Measurements from ENCODE around the gene CALD1.

Gene CALD1

GRCh38 chr7:134910968-134911367 lies 131.5 kb downstream of the CALD1 start:
- DNase-seq (ENCODE audit: low spot score), result no peak
- in situ Hi-C loops (cut with MboI; ENCODE audit: low sequenced_read_pairs, unreplicated experiment), result no loop called here
- no peak for TF ChIP-seq CTCF (IDR thresholded peaks at IDR 0.05; ENCODE audit: borderline replicate concordance, control extremely low read depth, extremely low read depth, insufficient read depth, missing control alignments)

- in situ Hi-C loops (cut with MboI; ENCODE audit: low sequenced_read_pairs, unreplicated experiment), result no loop called here
- no peak for TF ChIP-seq CTCF (IDR thresholded peaks at IDR 0.05; ENCODE audit: borderline replicate concordance, control extremely low read depth, extremely low read depth, insufficient read depth, missing control alignments)
- DNase-seq (ENCODE audit: low spot score), result no peak
Measured at GRCh38 chr7:134916171-134916883, 136.9 kb downstream of the CALD1 start.

- in situ Hi-C loops (cut with MboI; ENCODE audit: low sequenced_read_pairs, unreplicated experiment), result no loop called here
- DNase-seq (ENCODE audit: low spot score), result no peak
- TF ChIP-seq CTCF (IDR thresholded peaks at IDR 0.05; ENCODE audit: borderline replicate concordance, control extremely low read depth, extremely low read depth, insufficient read depth, missing control alignments), result no peak
Measured at GRCh38 chr7:134919240-134919641, 139.8 kb downstream of the CALD1 start.

- no peak for TF ChIP-seq CTCF (IDR thresholded peaks at IDR 0.05; ENCODE audit: borderline replicate concordance, control extremely low read depth, extremely low read depth, insufficient read depth, missing control alignments)
- in situ Hi-C loops (cut with MboI; ENCODE audit: low sequenced_read_pairs, unreplicated experiment), result no loop called here
- no peak for DNase-seq (ENCODE audit: low spot score)
Measured at GRCh38 chr7:134920026-134920753, 140.8 kb downstream of the CALD1 start.

- TF ChIP-seq CTCF (IDR thresholded peaks at IDR 0.05; ENCODE audit: borderline replicate concordance, control extremely low read depth, extremely low read depth, insufficient read depth, missing control alignments), result no peak
- in situ Hi-C loops (cut with MboI; ENCODE audit: low sequenced_read_pairs, unreplicated experiment), result no loop called here
- no peak for DNase-seq (ENCODE audit: low spot score)
Measured at GRCh38 chr7:134922720-134923704, 143.6 kb downstream of the CALD1 start.

GRCh38 chr7:134925766-134926165 lies 146.3 kb downstream of the CALD1 start:
- no peak for TF ChIP-seq CTCF (IDR thresholded peaks at IDR 0.05; ENCODE audit: borderline replicate concordance, control extremely low read depth, extremely low read depth, insufficient read depth, missing control alignments)
- no peak for DNase-seq (ENCODE audit: low spot score)
- in situ Hi-C loops (cut with MboI; ENCODE audit: low sequenced_read_pairs, unreplicated experiment), result no loop called here

All from GM13976 (cell line).